Loucy (cell line): ENCODE results near the gene OR4C3.
"Not testable (repeated sequence)": the region's sequence is repeated elsewhere in the genome, so short reads cannot be mapped to it uniquely, and the experiment has no call there.

ENCODE experiments used
- H2AFZ ChIP-seq: fragments of 200-600 bp; sonication (generic); 2 replicates; pipeline ENCODE4 v1.6.0; 2016; ENCODE audit warnings: antibody characterized with exemption, mild to moderate bottlenecking, low read length, moderate library complexity
- H3F3A ChIP-seq: fragments of 200-600 bp; 2 replicates; pipeline ENCODE4 v1.6.0; 2016; ENCODE audit warnings: antibody characterized with exemption, low read depth, mild to moderate bottlenecking
- H3K27me3 ChIP-seq: fragments of 200-600 bp; sonication (generic); 2 replicates; pipeline ENCODE4 v1.6.1; 2014; ENCODE audit warnings: low read length, mild to moderate bottlenecking; ENCODE audit not compliant: insufficient read depth, poor library complexity, severe bottlenecking
- H3K36me3 ChIP-seq: fragments of 200-600 bp; sonication (generic); 2 replicates; pipeline ENCODE4 v1.6.1; 2016; ENCODE audit warnings: low read length; ENCODE audit not compliant: insufficient read depth
- H3K4me1 ChIP-seq: fragments of 200-600 bp; sonication (generic); 2 replicates; pipeline ENCODE4 v1.5.1; 2014; ENCODE audit warnings: low read length, mild to moderate bottlenecking; ENCODE audit not compliant: insufficient read depth, poor library complexity, severe bottlenecking
- H3K4me2 ChIP-seq: fragments of 200-600 bp; sonication (generic); 2 replicates; pipeline ENCODE4 v1.6.0; 2014; ENCODE audit warnings: antibody characterized with exemption, low read length, low read depth, mild to moderate bottlenecking; ENCODE audit not compliant: poor library complexity, severe bottlenecking
- H3K4me3 ChIP-seq: fragments of 200-600 bp; sonication (generic); 2 replicates; pipeline ENCODE4 v1.5.1; 2014; ENCODE audit warnings: low read length, mild to moderate bottlenecking, mixed read lengths; ENCODE audit not compliant: poor library complexity, severe bottlenecking
- H3K79me2 ChIP-seq: fragments of 200-600 bp; sonication (generic); 2 replicates; pipeline ENCODE4 v1.6.1; 2014; ENCODE audit warnings: low read length; ENCODE audit not compliant: insufficient read depth
- H3K9ac ChIP-seq: fragments of 200-600 bp; sonication (generic); 2 replicates; pipeline ENCODE4 v1.6.0; 2014; ENCODE audit warnings: mild to moderate bottlenecking, low read depth, low read length, moderate library complexity; ENCODE audit not compliant: poor library complexity, severe bottlenecking
- H3K9me2 ChIP-seq: fragments of 200-600 bp; sonication (generic); replicated peaks from 2 replicates; pipeline ENCODE4 v1.6.1; 2016; ENCODE audit warnings: low read depth, low read length, mixed read lengths
- H3K9me3 ChIP-seq: fragments of 200-600 bp; sonication (generic); 2 replicates; pipeline ENCODE4 v1.6.1; 2014; ENCODE audit warnings: mild to moderate bottlenecking, antibody characterized with exemption, low read length, low read depth; ENCODE audit not compliant: insufficient read depth
- H4K20me1 ChIP-seq: fragments of 200-600 bp; sonication (generic); 2 replicates; pipeline ENCODE4 v1.6.0; 2014; ENCODE audit warnings: antibody characterized with exemption, low read length, mild to moderate bottlenecking; ENCODE audit not compliant: insufficient read depth, poor library complexity, severe bottlenecking
- CTCF ChIP-seq: fragments of 200-600 bp; sonication (generic); conservative IDR thresholded peaks from 2 replicates; pipeline ENCODE4 v1.5.1; 2014; ENCODE audit warnings: mild to moderate bottlenecking, antibody characterized with exemption, low read length
- EZH2phosphoT487 ChIP-seq: fragments of 200-600 bp; IDR thresholded peaks from 2 replicates; pipeline ENCODE4 v1.6.1; 2018; ENCODE audit warnings: antibody characterized with exemption, mild to moderate bottlenecking, moderate library complexity, borderline replicate concordance

The OR4C3 gene

GRCh38 chr11:48324620-48325019 lies at the start of gene OR4C3:
TSS of gene OR4C3 (plus strand) at chr11:48324920. CDS start at chr11:48325022, 102 bp downstream.
- not testable (repeated sequence) for H3K79me2 ChIP-seq, H3K27me3 ChIP-seq, H3K4me3 ChIP-seq, H3K9ac ChIP-seq, H3K4me1 ChIP-seq, H4K20me1 ChIP-seq, H3K4me2 ChIP-seq, H3K9me2 ChIP-seq, H3K9me3 ChIP-seq, H2AFZ ChIP-seq, H3K36me3 ChIP-seq, H3F3A ChIP-seq

DNA sequence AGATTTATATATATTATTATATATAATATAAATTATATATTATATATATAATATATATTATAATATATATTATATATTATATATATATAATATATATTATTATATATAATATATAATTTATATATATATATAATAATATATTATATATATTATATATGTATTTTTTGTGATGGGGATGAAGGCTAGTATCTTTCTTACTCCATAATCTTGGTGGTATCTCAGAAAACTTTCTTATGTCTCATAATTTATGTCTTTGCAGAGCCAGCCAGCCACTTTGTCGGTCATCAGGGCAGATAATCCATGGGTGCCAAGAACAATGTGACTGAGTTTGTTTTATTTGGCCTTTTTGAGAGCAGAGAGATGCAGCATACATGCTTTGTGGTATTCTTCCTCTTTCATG lies 18.8 kb upstream of the OR4C3 start, which contains the start of gene OR4S1:
OR4S1 (plus strand) TSS at position 301 of the 400 bp plus-strand sequence; CDS start at position 301, 0 bp downstream.
- TF ChIP-seq CTCF (no peak), EZH2phosphoT487 (no peak)
- H3K9me2 ChIP-seq, result no peaks in the 10 kb centered on the region
- no peak within 1 kb of the TSS for H2AFZ ChIP-seq
- no peaks in the 10 kb centered on the region for H3K27me3 ChIP-seq
- no peak within 1 kb of the TSS for H3K4me3 ChIP-seq
- no peaks in the 10 kb centered on the region for H3K36me3 ChIP-seq
- H3K9me3 ChIP-seq, result no peaks in the 10 kb centered on the region
- no peaks in the 10 kb centered on the region for H3K79me2 ChIP-seq
- no peaks in the 10 kb centered on the region for H3F3A ChIP-seq
- no peak within 1 kb of the TSS for H3K9ac ChIP-seq
- no peaks in the 10 kb centered on the region for H3K4me1 ChIP-seq
- H3K4me2 ChIP-seq, result no peak within 1 kb of the TSS
- no peaks in the 10 kb centered on the region for H4K20me1 ChIP-seq

DNA sequence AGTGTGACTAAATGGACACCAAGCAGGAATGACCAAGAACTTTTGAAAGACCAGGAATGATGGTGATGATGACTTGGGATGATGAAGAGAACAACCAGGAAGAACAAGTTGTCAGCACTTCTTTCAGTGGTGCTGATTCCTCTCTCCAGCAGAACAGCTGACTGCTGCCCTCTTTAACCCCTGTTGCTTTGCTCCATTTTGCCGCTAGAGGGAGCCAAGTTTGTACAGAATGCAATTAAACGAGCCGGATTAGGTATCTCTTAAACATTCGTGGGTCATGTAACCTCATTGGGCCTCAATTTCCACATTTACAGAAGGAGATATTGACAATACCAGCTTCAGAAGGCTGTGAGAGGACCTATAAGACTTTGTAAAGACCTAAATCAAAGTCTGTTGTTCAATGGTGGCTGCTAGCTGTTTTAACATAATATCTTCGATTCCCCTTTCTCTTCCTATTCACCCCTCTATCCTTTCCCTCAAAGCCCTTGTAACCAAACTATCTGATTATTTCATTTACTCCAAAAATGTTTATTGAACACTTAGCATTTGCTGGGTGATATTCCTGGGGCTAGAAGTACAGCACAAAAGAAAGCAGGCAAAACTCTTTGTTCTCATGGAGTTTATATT lies 16.8 kb upstream of the OR4C3 start:
- Histone ChIP-seq H3K27me3 (no peaks in the 10 kb centered on the region), H3K4me3 (no peak overlapping the region), H3K9ac (no peak overlapping the region), H3K4me1 (no peaks in the 10 kb centered on the region), H3K79me2 (no peaks in the 10 kb centered on the region), H3K9me3 (no peaks in the 10 kb centered on the region), H4K20me1 (no peaks in the 10 kb centered on the region), H2AFZ (peak overlapping the region; percentile 9; the same call in 1 of the 2 replicates), H3K4me2 (no peak overlapping the region), H3K36me3 (no peaks in the 10 kb centered on the region), H3F3A (no peaks in the 10 kb centered on the region), H3K9me2 (no peaks in the 10 kb centered on the region)
- peak; percentile 99 for TF ChIP-seq CTCF
- no peak for TF ChIP-seq EZH2phosphoT487

DNA sequence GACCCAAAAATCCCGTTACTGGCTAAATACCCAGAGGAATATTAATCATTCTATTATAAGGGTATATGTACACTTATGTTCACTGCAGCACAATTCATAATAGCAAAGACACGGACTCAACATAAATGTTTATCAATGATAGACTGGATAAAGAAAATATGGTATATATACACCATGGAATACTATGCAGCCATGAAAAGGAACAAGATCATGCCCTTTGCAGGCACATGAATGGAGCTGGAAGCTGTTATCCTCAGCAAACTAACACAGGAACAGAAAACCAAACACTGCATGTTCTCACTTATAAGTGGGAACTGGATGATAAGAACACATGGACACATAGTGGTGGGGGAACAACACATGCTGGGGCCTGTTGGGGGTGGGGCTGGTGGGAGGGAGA lies 11.1 kb upstream of the OR4C3 start:
- not testable (repeated sequence) for H3K9me3 ChIP-seq, H3K79me2 ChIP-seq, H3K9me2 ChIP-seq, H3F3A ChIP-seq, H3K4me2 ChIP-seq, H2AFZ ChIP-seq, H3K9ac ChIP-seq, H3K4me1 ChIP-seq, H3K4me3 ChIP-seq, H3K27me3 ChIP-seq, H3K36me3 ChIP-seq, H4K20me1 ChIP-seq

GRCh38 chr11:48319813-48320212 lies 4.9 kb upstream of the OR4C3 start:
- not testable (repeated sequence) for H3F3A ChIP-seq, H3K9me3 ChIP-seq, H3K4me2 ChIP-seq, H3K9ac ChIP-seq, H3K4me3 ChIP-seq, H3K36me3 ChIP-seq, H3K79me2 ChIP-seq, H2AFZ ChIP-seq, H3K9me2 ChIP-seq, H4K20me1 ChIP-seq, H3K27me3 ChIP-seq, H3K4me1 ChIP-seq
